Measurements from ENCODE around the gene C2CD4A.

DNA sequence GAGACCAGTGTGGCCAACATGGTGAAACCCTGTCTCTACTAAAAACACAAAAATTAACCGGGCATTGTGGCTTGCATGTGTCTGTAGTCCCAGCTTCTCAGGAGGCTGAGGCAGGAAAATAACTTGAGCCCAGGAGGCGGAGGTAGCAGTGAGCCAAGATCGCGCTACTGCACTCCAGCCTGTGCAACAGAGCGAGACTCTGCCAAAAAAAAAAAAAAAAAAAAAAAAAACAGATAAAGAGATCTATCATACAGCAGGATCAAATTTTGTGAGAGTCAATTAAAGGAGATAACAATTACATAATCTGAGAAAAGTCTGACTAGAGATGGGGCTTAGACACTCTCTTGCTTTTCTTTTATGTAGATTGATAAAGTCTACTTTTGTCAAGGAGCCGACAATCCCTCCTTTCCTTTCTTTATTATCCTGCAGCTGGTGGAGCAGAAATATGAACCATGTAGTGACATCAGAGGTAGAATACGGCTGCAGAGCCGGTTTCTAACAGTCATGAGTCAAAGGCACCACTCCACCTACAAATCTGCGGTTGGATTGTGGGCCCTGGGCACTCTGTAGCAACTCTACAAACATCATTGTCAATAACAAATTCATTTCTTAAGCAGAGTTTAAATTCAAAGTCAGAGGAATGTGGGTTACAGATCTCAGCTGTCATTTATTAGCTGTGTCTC, 9.0 kb downstream of the C2CD4A start:
- TF ChIP-seq EZH2 (IDR thresholded peaks at IDR 0.05) (no peak), POLR2A (IDR thresholded peaks at IDR 0.05; ENCODE audit: borderline replicate concordance, extremely low read depth, insufficient read depth, insufficient read length) (no peak), POLR2AphosphoS5 (IDR thresholded peaks at IDR 0.05; ENCODE audit: low read depth, low read length) (no peak), ZNF274 (IDR thresholded peaks at IDR 0.05; ENCODE audit: low read depth, low read length) (no peak), EZH2phosphoT487 (IDR thresholded peaks at IDR 0.05; ENCODE audit: borderline replicate concordance) (no peak), EGR1 (IDR thresholded peaks at IDR 0.05; ENCODE audit: low read depth) (no peak), SP1 (IDR thresholded peaks at IDR 0.05; ENCODE audit: low read depth) (no peak), TCF7L2 (IDR thresholded peaks at IDR 0.05; ENCODE audit: borderline replicate concordance, extremely low read depth, insufficient read depth, insufficient read length) (no peak)
- TF ChIP-seq, protein P1, sequence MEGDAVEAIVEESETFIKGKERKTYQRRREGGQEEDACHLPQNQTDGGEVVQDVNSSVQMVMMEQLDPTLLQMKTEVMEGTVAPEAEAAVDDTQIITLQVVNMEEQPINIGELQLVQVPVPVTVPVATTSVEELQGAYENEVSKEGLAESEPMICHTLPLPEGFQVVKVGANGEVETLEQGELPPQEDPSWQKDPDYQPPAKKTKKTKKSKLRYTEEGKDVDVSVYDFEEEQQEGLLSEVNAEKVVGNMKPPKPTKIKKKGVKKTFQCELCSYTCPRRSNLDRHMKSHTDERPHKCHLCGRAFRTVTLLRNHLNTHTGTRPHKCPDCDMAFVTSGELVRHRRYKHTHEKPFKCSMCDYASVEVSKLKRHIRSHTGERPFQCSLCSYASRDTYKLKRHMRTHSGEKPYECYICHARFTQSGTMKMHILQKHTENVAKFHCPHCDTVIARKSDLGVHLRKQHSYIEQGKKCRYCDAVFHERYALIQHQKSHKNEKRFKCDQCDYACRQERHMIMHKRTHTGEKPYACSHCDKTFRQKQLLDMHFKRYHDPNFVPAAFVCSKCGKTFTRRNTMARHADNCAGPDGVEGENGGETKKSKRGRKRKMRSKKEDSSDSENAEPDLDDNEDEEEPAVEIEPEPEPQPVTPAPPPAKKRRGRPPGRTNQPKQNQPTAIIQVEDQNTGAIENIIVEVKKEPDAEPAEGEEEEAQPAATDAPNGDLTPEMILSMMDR (IDR thresholded peaks at IDR 0.05 in 2 of 3, conservative IDR thresholded peaks at IDR 0.05 in 1 of 3; ENCODE audit: borderline replicate concordance in 1 of 3, insufficient read depth in 1 of 3, low read depth in 2 of 3, low read length in 2 of 3) = no peak
- TF ChIP-seq, protein P2, sequence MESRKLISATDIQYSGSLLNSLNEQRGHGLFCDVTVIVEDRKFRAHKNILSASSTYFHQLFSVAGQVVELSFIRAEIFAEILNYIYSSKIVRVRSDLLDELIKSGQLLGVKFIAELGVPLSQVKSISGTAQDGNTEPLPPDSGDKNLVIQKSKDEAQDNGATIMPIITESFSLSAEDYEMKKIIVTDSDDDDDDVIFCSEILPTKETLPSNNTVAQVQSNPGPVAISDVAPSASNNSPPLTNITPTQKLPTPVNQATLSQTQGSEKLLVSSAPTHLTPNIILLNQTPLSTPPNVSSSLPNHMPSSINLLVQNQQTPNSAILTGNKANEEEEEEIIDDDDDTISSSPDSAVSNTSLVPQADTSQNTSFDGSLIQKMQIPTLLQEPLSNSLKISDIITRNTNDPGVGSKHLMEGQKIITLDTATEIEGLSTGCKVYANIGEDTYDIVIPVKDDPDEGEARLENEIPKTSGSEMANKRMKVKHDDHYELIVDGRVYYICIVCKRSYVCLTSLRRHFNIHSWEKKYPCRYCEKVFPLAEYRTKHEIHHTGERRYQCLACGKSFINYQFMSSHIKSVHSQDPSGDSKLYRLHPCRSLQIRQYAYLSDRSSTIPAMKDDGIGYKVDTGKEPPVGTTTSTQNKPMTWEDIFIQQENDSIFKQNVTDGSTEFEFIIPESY (IDR thresholded peaks at IDR 0.05; ENCODE audit: extremely low read depth, insufficient replicate concordance, low read length) = no peak
- TF ChIP-seq, protein P3, sequence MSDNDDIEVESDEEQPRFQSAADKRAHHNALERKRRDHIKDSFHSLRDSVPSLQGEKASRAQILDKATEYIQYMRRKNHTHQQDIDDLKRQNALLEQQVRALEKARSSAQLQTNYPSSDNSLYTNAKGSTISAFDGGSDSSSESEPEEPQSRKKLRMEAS (IDR thresholded peaks at IDR 0.05) = no peak
- TF ChIP-seq, protein P4, sequence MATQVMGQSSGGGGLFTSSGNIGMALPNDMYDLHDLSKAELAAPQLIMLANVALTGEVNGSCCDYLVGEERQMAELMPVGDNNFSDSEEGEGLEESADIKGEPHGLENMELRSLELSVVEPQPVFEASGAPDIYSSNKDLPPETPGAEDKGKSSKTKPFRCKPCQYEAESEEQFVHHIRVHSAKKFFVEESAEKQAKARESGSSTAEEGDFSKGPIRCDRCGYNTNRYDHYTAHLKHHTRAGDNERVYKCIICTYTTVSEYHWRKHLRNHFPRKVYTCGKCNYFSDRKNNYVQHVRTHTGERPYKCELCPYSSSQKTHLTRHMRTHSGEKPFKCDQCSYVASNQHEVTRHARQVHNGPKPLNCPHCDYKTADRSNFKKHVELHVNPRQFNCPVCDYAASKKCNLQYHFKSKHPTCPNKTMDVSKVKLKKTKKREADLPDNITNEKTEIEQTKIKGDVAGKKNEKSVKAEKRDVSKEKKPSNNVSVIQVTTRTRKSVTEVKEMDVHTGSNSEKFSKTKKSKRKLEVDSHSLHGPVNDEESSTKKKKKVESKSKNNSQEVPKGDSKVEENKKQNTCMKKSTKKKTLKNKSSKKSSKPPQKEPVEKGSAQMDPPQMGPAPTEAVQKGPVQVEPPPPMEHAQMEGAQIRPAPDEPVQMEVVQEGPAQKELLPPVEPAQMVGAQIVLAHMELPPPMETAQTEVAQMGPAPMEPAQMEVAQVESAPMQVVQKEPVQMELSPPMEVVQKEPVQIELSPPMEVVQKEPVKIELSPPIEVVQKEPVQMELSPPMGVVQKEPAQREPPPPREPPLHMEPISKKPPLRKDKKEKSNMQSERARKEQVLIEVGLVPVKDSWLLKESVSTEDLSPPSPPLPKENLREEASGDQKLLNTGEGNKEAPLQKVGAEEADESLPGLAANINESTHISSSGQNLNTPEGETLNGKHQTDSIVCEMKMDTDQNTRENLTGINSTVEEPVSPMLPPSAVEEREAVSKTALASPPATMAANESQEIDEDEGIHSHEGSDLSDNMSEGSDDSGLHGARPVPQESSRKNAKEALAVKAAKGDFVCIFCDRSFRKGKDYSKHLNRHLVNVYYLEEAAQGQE (IDR thresholded peaks at IDR 0.05; ENCODE audit: low read depth) = no peak
